Measurements from ENCODE around the gene PNLDC1.
"Not testable (repeated sequence)": the region's sequence is repeated elsewhere in the genome, so short reads cannot be mapped to it uniquely, and the experiment has no call there.

Gene PNLDC1

DNA sequence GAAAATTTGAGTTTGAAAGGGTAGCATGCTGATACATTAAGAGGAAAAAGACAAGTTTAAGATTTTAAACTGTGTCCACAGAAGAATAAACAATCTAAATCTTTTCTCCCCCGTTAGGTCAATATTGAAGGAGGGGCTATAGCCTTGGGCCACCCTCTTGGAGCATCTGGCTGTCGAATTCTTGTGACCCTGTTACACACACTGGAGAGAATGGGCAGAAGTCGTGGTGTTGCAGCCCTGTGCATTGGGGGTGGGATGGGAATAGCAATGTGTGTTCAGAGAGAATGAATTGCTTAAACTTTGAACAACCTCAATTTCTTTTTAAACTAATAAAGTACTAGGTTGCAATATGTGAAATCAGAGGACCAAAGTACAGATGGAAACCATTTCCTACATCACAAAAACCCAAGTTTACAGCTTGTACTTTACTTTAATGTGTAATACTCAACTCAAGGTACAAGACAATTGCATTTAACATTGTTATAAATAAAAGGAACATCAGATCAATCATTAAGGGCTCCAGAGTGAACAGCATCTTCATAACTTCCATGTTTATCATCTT lies 21.5 kb upstream of the PNLDC1 start:
- DNase-seq, result no peak

DNA sequence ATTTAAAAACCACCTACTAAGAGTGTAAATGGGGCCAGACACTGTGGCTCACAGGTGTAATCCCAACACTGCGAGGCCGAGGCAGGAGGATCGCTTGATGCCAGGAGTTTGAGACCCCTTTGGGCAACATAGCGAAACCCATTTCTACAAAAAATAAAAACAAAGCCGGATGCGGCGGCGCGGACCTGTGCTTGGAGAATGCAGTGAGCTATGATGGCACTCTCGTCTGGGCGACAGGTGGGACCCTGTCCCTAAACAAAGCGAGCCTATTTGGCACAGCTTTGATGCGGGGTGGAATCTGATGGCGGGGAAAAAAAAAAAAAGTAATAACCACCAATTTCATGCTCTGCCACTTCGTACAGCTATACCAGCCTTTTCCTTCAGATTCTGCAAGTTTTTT lies 11.8 kb upstream of the PNLDC1 start:
- no peak for DNase-seq

DNA sequence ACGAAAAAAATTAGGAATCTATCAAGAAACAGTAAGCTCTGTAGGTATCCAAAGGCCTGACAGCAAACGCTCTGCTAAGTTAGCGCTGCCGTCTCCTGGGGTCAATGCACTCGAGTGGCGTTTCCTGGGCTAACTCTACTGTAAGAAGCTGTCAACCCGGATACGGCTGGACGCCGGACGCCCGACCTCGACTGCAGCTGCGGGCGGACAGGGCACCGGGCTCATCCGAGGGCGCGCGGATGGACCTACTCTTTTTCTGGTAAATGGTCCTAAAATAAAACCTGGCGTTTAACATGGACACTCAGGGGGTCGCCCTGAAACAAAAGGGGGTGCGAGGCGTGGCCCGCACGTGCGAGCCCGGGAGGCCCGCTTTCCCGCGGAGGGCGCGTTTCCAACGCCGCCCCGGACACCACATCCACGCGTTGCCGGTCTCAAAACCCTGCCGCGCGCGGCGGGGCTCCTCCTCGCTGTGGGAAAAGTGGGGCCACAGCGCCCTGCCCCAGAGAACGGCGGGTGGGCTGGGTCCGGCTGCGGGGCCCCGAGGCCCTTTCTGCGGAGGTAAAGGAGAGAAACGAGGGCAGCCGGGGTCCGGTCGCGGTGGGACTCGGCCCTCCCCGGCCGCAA lies 11.2 kb upstream of the PNLDC1 start:
- DNase-seq, result no peak

DNA sequence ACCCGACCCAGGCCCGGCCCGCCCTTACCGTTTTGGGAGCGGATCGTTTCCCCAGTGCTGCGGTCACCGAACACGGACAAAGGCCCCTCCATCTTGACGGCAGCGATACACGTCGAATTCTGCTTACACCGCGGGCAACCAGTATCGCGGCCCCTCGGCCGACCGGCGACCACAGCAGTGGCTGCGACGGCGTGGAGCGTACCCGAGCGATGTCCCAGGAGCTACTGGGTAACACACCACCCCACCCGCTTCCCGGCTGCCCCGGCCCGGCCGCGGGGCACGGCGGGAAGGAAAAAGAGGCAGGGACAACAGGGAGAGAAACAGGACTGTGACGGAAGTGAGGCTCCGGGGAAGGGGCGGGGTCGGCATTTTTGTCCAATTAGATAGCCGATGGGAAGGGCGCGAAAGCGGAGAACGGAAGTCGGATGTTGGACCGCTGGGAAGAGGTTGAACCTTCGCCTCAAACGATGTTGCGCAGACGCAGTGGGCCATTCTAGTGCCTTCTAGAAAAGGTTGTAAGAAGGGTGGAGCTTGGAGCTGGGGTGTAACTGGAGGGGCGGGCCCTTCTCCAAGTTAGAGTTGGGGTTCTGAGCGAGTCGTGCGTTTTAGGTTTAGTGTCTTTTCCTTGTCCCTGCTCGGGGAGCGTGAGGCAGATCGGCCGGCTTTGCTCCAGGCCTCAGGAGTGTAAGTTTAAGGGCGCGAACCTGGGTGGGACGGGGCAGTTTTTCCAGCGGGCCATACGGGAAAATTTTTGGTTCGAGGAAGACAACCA lies 10.5 kb upstream of the PNLDC1 start, which contains the start of gene TCP1:
Gene TCP1 (minus strand): TSS at position 226 of the 772 bp plus-strand sequence. CDS start 134 bp downstream, at position 92.
- peak; percentile 94 to 95 for DNase-seq

- DNase-seq, result peak; percentile 86 to 89
Observed at GRCh38 chr6:159790149-159790955, 9.7 kb upstream of the PNLDC1 start, which contains the start of gene MRPL18. TSS of gene MRPL18 (plus strand) at chr6:159790467. CDS start at chr6:159790588, 121 bp downstream.

DNA sequence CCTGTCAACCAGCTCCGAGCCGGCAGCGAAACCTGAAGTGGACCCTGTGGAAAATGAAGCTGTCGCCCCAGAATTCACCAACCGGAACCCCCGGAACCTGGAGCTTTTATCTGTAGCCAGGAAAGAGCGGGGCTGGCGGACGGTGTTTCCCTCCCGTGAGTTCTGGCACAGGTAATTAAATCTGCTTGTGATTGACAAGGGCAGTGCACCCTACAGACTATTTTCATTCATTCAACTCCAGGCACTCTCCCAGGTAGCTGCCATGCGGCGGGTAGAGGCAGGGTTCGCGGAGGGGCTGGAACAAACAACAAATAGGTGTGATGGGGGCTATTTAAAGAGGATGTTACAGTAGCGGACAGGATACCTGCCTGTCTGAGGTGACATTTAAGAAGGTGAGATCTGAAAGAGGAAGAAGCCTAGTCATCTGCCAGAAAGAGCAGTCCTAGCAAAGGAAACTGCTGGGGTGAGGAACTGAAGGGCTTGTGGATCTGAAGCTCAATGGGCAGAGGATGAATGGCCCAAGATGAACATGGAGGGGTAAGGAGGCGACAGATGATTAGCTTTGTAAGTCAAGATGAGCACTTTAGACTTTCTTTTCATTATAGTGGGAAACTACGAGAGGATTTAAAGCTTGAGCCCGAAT lies 9.0 kb upstream of the PNLDC1 start:
- no peak for DNase-seq

DNA sequence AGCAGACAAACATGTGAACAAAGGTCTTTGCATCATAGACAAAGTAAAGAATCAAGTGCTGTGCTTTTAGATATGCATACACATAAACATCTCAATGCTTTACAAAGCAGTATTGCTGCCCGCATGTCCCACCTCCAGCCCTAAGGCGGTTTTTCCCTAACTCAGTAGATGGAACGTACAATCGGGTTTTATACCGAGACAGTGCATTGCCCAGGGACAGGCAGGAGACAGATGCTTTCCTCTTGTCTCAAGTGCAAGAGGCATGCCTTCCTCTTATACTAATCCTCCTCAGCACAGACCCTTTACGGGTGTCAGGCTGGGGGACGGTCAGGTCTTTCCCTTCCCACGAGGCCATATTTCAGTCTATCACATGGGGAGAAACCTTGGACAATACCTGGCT lies 5.1 kb upstream of the PNLDC1 start:
- not testable (repeated sequence) for DNase-seq

DNA sequence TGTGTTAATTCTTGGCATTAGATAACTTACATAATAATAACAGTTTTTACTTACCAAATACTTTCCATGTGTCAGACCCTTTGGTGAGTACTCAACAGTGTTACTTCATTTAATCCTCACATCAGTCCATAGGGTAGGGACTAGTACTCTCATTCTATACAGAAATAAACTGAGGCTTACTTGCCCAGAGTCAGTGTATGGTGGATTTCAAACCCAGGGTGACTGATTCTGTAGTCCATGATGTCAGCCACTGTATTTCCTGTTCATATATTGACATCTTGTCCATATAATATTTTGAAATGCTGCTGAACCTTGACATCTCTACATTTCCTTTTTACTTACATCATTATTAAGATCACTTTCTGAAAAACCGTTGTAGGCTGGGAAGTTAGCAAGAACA lies 2.5 kb upstream of the PNLDC1 start:
- DNase-seq, result no peak

DNA sequence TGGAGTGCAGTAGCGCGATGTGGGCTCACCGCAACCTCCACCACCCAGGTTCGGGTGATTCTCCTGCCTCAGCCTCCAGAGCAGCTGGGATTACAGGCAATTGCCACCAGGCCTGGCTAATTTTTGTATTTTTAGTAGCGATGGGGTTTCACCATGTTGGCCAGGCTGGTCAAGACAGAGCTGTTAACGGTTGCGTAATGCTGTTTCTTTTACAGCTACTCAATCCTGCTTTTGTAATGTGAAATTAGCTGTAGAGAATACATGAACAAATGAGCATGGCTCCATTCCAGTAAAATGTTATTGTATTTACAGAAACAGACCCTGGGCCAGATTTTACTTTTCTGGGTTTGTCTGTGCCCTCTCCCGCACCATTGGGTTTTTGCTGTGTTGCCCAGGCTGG lies 1.9 kb downstream of the PNLDC1 start:
- no peak for DNase-seq

DNA sequence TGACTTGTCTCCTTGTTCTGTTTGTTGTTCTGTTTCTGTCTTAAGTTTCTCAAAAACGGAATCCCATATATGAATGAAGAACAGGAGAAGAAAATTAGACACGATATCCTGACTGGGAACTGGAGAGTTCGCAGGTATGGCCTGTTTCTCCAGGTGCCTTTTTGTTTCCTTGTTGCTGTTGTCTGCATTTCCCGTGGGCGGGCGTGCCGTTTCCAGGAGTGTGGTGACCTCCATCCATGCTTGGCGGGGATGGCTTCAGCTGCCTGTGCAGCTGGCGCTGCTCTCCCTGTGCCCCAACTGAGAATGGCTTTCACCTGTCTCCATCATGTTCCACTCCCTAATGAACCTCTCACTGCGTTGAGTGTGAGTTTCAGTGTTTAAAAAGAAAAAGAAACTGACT lies 4.4 kb downstream of the PNLDC1 start:
- no peak for DNase-seq

DNA sequence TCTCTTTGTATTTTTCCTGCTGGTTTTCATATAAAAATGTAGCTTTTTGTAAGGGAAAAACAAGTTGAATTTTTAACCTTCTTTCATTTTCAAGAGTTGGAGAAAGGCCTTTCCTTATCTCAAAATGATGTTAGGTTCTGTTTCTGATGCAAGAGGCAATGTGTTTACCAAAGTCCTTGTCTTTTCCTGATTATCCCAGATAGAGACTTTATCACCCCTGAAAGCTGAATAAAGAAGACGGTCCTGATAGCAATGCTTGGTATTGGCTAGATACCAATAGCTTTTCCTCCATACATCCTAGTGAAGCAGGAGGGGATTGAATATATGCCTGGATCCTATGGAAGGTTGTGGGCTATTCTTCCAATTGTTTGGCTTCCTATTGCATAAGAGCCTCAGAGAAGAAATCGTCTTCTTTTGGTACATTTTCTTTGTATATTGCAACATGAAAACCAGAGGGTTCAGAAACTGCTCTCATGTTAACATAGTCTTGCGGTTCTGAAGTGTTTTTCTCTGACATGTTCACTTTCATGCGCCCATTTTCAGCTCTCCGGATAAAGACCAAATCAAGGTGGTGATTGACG lies 5.5 kb downstream of the PNLDC1 start:
- DNase-seq, result no peak

DNA sequence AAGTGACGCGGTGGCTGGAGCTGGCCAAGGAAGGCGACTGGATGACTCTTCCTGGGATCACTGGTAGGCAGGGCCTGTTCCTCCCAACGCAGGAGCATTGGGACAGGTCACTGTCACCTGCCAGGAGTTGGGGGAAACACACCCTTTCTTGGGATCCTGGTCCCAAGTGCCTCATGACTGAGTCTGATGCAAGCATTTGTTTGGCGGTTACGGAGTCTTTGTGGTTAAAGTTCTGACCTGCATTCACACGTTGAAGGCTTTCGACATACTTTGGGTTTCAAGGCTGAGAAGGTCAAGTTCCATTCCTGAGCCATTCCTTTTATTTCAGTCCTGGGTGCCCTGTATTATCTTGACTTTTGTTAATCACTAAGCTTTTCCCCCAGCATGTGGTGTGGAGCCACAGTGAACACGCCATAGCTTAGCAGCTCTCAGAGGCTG lies 6.0 kb downstream of the PNLDC1 start:
- no peak for DNase-seq

DNA sequence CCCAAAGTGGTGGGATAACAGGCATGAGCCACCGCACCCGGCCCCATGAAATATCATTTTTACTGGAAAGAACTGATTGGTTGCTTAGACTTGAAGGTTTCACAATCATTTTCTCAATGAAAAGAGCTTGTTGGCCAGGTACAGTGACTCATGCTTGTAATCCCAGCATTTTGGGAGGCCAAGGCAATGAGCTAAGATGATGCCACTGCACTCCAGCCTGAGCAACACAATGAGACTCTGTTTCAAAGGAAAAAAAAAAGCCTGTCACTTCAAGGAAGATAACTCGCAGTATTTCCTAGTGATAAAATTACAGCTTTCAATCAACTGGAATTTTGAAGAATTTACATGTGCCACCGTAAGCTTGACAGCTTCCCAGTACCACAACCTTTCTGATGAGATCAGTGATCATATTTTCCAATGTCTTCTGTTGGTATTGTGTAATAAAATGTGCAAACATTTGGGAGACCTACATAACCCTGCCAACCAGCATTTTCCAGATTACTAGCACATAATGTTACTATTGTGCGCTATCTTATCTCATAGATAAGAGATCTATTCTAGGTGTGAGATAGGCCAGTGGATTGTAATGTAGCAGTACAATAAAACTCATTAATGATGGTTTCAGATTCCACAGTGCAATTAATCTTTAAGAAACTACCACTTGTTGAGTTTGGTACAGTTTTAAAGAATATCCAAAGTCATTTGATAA lies 7.2 kb downstream of the PNLDC1 start:
- DNase-seq, result no peak

DNA sequence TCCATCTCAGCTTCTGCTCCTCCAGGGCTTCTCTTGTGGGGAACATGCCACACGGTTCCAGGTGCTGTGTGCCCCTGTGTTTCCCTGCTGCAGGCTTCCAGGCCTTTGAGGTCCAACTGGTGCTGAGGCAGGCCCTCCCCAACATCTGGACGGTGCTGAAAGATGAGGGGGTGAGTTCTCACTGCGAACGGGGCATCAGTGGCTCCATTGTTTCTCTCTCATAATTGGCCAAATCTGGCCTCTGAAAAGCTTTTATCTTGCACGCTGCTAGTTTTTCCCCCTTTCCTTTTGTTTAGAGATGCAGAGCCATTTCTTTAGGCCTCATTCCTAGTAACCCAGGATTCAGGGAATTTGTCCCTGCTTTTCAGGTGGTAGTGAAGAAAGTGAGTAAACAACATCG lies 8.6 kb downstream of the PNLDC1 start:
- no peak for DNase-seq

DNA sequence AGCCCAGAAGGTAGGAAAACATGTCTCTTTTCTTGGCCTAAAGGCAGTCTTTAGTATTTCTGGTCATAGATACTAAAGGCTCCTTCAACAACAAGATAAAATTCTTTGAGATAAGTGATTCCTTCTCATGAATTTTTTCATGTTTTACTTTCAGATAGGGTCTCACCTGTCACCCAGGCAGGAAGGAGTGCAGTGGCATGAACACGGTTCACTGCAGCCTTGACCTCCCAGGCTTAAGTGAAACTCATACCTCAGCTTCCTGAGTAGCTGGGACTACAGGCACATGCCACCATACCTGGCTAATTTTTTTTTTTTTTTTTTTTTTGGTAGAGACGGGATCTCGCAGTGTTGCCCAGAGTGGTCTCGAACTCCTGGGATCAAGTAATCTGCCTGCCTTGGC lies 9.1 kb downstream of the PNLDC1 start:
- DNase-seq, result no peak

GRCh38 chr6:159813781-159814180 lies 13.7 kb downstream of the PNLDC1 start:
- no peak for DNase-seq

DNA sequence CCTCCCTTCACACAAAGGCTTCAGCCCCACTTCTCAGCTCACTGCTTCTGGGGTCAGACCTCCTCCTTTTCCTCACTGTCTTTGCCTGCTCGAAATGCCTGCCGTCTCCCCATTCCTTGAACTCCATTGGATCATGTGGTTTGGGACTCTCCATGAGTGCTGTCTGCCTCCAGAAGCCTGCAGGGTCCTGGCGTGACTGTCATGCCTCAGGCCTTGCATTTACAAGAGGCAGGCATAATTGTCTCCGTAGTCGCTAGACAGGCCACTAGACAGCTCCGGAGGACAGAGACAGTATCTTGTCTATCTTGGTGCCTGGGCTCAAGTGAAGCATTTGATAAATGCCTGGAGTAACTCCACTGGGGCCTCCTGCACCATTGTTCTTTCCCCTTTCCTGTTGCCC lies 15.3 kb downstream of the PNLDC1 start:
- DNase-seq, result no peak

DNA sequence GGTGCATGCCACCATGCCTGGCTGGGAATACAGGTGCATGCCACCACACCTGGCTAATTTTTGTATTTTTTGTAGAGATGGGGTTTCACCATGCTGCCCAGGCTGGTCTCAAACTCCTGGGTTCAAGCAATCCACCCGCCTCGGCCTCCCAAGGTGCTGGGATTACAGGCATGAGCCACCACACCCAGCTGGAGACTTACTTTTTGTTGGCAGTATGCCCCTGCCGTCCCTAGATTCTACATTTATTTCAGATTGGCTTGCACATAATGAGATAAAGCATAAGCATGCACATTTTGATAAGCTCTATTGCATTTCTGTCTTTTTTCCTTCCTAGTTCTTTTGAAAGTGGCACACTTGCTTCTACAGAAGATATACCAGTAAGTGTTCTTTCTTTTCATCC lies 16.7 kb downstream of the PNLDC1 start:
- DNase-seq, result not testable (repeated sequence)

DNA sequence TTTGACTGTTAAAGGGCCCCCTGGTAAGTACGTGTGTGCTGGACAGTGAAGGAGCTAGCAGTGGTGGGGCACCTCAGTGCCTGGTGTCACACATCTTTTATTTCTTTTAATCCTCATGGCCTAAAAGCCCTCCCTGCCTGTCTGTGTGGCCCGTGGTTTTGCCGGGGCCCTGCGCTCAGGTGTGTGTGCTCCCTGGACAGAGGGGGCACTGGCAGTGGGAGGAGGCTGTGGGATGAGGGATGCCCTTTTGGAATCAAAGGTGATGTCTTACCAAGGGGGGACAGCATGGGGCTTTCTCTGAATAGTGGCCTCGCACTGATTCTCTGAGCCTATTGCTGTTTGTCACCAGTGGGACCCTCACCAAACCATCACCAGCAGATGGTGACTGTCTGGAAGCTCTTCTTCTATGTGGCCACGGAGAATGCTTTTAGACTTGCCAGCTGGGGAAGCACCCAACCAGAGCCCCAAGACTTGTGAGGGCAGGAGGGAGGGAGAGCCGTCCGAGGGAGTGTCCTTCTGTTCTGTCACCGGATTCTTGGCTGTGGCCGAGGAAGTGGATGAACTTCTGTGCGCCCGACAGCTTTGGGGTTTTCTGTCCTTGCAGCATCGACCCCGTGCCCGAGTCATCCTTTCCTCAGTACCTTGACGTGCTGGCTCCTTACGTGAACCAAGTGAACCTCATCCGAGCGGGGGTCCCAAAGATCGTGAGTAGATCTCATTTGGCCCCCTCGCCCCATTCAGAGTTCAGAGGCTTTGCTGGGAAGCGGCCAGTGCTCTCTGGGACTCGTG lies 18.1 kb downstream of the PNLDC1 start:
- DNase-seq, result no peak

DNA sequence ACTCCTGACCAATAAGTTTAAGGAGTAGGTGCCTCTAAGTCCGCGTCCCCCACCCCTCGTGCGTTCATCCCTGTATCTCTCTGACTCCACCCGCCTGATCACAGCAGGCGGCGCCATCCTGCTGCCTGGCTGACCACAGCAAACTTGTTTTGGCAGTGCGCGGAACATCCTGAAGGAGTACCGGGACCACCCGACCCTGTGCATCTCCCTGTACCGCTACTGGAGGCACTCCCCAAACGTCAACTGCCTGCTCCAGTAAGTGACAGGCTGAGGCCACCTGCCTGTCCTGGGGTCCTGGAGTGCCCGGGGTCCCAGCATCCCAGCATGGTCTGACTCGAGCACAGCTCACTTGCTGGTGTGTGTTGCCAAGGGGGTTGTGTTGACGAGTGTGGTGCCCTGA lies 19.0 kb downstream of the PNLDC1 start:
- DNase-seq, result no peak
